Left lung (tissue), 10 donors: Measurements from ENCODE around the gene ANP32B. TPM values are rescaled to one million over a fixed set of nuclear protein-coding genes. Genes with fewer than 3 reads are reported as not detected.
A peak's percentile ranks its signal among the peaks of the same experiment; 100 is the strongest.
"Not testable (repeated sequence)": the region's sequence is repeated elsewhere in the genome, so short reads cannot be mapped to it uniquely, and the experiment has no call there.

Experiments used
- ATAC-seq: fragments of 200-7000 bp; cut with Tn5 transposase; one replicate; pipeline ENCODE4 v1.9.1; 2020; ENCODE audit warnings: moderate library complexity
- DNase-seq, 4 donors: peaks; one replicate each; pipeline ENCODE4 v3.0.0-alpha.2; 2013 to 2020
- H3K27ac ChIP-seq, 2 donors: fragments of 200-600 bp; sonication (generic) in 1 of 2; one replicate each; pipeline versions ENCODE4 v1.5.0 to v1.8.0; 2020 to 2021
- H3K27me3 ChIP-seq, 2 donors: fragments of 200-600 bp; sonication (generic) in 1 of 2; one replicate each; pipeline versions ENCODE4 v1.5.0 to v1.8.0; 2020 to 2021
- H3K36me3 ChIP-seq, 2 donors: fragments of 200-600 bp; sonication (generic) in 1 of 2; one replicate each; pipeline versions ENCODE4 v1.5.0 to v1.8.0; 2020 to 2021
- H3K4me1 ChIP-seq, 2 donors: fragments of 200-600 bp; one replicate each; pipeline ENCODE4 v1.8.0; 2021
- H3K4me3 ChIP-seq, 2 donors: fragments of 200-600 bp; sonication (generic) in 1 of 2; one replicate each; pipeline versions ENCODE4 v1.5.0 to v1.8.0; 2020 to 2021; ENCODE audit warnings: mild to moderate bottlenecking in 1 of 2
- H3K9me3 ChIP-seq, 2 donors: fragments of 200-600 bp; sonication (generic) in 1 of 2; one replicate each; pipeline versions ENCODE4 v1.5.0 to v1.8.0; 2020 to 2021
- CTCF ChIP-seq, 2 donors: fragments of 200-600 bp; sonication (generic) in 1 of 2; IDR thresholded peaks; one replicate each; pipeline versions ENCODE4 v1.5.0 to v1.8.0; 2021; ENCODE audit warnings: antibody characterized with exemption in 2 of 2
- intact Hi-C, 2 donors: fragments of 100-400 bp; cut with DNase I; formaldehyde crosslinking; loops; one replicate each; pipeline versions ENCODE4 v1.11.2 to v1.14.2; 2022
- polyA plus RNA-seq, 6 donors: library from polyadenylated mRNA; unstranded; fragments of 120-200 nt; gene quantifications; one replicate each; pipeline ENCODE4 v1.2.1, GENCODE V29; 2013; ENCODE audit not compliant: insufficient read length in 6 of 6
- total RNA-seq, 2 donors: library from RNA; stranded (reverse); fragmentation: NEBNext Ultra II Directional; extraction: Animal tissue kit (Norgen Biotek cat#: 25700); gene quantifications; one replicate each; pipeline ENCODE4 v1.2.1, GENCODE V29; 2021
- donor health status: DM: no; HTN: yes; CAD: no.
- donor health status: DM: no; HTN: no; CAD: no.

ANP32B gene
- total and polyA plus RNA-seq, 8 donors, result 84.9 to 318 (median 248) TPM

GRCh38 chr9:97943308-97943855 is 39.8 kb upstream of the ANP32B start:
- Histone ChIP-seq H3K9me3 (no peaks in the 10 kb centered on the region), H3K4me1 (no peaks in the 10 kb centered on the region), H3K4me3 (no peak overlapping the region), H3K36me3 (no peaks in the 10 kb centered on the region), H3K27ac (no peak overlapping the region), H3K27me3 (no peaks in the 10 kb centered on the region)
- ATAC-seq, result no peak
- DNase-seq, result no peak
- no peak for TF ChIP-seq CTCF (IDR thresholded peaks at IDR 0.05)
- intact Hi-C loops, result no loop called here

GRCh38 chr9:97944612-97945011 is 38.5 kb upstream of the ANP32B start:
- intact Hi-C loops, result no loop called here
- no peaks in the 10 kb centered on the region for H3K9me3 ChIP-seq
- DNase-seq (no peak), ATAC-seq (no peak)
- no peaks in the 10 kb centered on the region for H3K4me1 ChIP-seq
- no peak overlapping the region for H3K27ac ChIP-seq
- no peaks in the 10 kb centered on the region for H3K27me3 ChIP-seq
- H3K36me3 ChIP-seq, result no peaks in the 10 kb centered on the region
- no peak for TF ChIP-seq CTCF (IDR thresholded peaks at IDR 0.05)
- no peak overlapping the region for H3K4me3 ChIP-seq

GRCh38 chr9:97945470-97945869 is 37.7 kb upstream of the ANP32B start:
- H3K27ac ChIP-seq, ATAC-seq, H3K36me3 ChIP-seq, H3K4me1 ChIP-seq, DNase-seq, H3K27me3 ChIP-seq, H3K9me3 ChIP-seq, intact Hi-C loops, H3K4me3 ChIP-seq: not testable (repeated sequence)

- H3K4me3 ChIP-seq, intact Hi-C loops, H3K4me1 ChIP-seq, DNase-seq, H3K9me3 ChIP-seq, H3K36me3 ChIP-seq, H3K27ac ChIP-seq, H3K27me3 ChIP-seq, ATAC-seq: not testable (repeated sequence)
Observed at GRCh38 chr9:97947094-97947493, 36.0 kb upstream of the ANP32B start.

GRCh38 chr9:97950873-97951272 is 32.3 kb upstream of the ANP32B start:
- intact Hi-C loops, H3K4me3 ChIP-seq, H3K27ac ChIP-seq, H3K36me3 ChIP-seq, ATAC-seq, H3K4me1 ChIP-seq, H3K27me3 ChIP-seq, DNase-seq, H3K9me3 ChIP-seq: not testable (repeated sequence)

- ATAC-seq, result peak; percentile 90
- peak in 2 of 4 donors; percentile 2 to 21 for DNase-seq
- Histone ChIP-seq H3K4me1 (no peaks in the 10 kb centered on the region), H3K9me3 (no peaks in the 10 kb centered on the region), H3K36me3 (no peaks in the 10 kb centered on the region), H3K27ac (no peak overlapping the region), H3K4me3 (no peak overlapping the region), H3K27me3 (peaks cover 0 to 8% of the 10 kb centered on the region in 2 donors)
- TF ChIP-seq CTCF (IDR thresholded peaks at IDR 0.05), result peak; percentile 35 to 55
- intact Hi-C loops, result no loop called here
Observed at GRCh38 chr9:97954550-97954989, 28.6 kb upstream of the ANP32B start.

- no peak for DNase-seq
- Histone ChIP-seq H3K4me3 (no peak overlapping the region), H3K36me3 (no peaks in the 10 kb centered on the region), H3K27me3 (no peaks in the 10 kb centered on the region), H3K27ac (no peak overlapping the region), H3K4me1 (no peaks in the 10 kb centered on the region), H3K9me3 (no peaks in the 10 kb centered on the region)
- intact Hi-C loops, result no loop called here
- TF ChIP-seq CTCF (IDR thresholded peaks at IDR 0.05), result no peak
- ATAC-seq, result no peak
Observed at GRCh38 chr9:97956331-97956730, 26.8 kb upstream of the ANP32B start.
